ENCODE results near the gene AP1S3.
A peak's percentile ranks its signal among the peaks of the same experiment; 100 is the strongest.
"Not testable (repeated sequence)": the region's sequence is repeated elsewhere in the genome, so short reads cannot be mapped to it uniquely, and the experiment has no call there.

The AP1S3 gene

GRCh38 chr2:223837287-223838061 is at the start of gene AP1S3:
Gene AP1S3, minus strand, starts transcription at chr2:223837582. Its CDS starts 132 bp downstream, at chr2:223837450.
- DNase-seq (ENCODE audit: low read depth in 2 of 2): peak; percentile 27 to 45

GRCh38 chr2:223887127-223887526 is 49.7 kb upstream of the AP1S3 start:
- no peak for DNase-seq (ENCODE audit: low read depth in 2 of 2)

GRCh38 chr2:223886726-223887125 is 49.3 kb upstream of the AP1S3 start:
- DNase-seq (ENCODE audit: low read depth in 2 of 2): no peak

- no peak for DNase-seq (ENCODE audit: low read depth in 2 of 2)
Observed at GRCh38 chr2:223884399-223884798, 47.0 kb upstream of the AP1S3 start.

GRCh38 chr2:223882715-223883114 is 45.3 kb upstream of the AP1S3 start:
- DNase-seq (ENCODE audit: low read depth in 2 of 2): no peak

GRCh38 chr2:223880796-223881195 is 43.4 kb upstream of the AP1S3 start:
- no peak for DNase-seq (ENCODE audit: low read depth in 2 of 2)

GRCh38 chr2:223877721-223878410 is 40.5 kb upstream of the AP1S3 start:
- no peak for DNase-seq (ENCODE audit: low read depth in 2 of 2)

GRCh38 chr2:223873672-223874071 is 36.3 kb upstream of the AP1S3 start:
- DNase-seq (ENCODE audit: low read depth in 2 of 2): no peak

- not testable (repeated sequence) for DNase-seq (ENCODE audit: low read depth in 2 of 2)
Observed at GRCh38 chr2:223872772-223873171, 35.4 kb upstream of the AP1S3 start.

GRCh38 chr2:223871661-223872060 is 34.3 kb upstream of the AP1S3 start:
- not testable (repeated sequence) for DNase-seq (ENCODE audit: low read depth in 2 of 2)

- no peak for DNase-seq (ENCODE audit: low read depth in 2 of 2)
Observed at GRCh38 chr2:223870840-223871611, 33.6 kb upstream of the AP1S3 start.

- no peak for DNase-seq (ENCODE audit: low read depth in 2 of 2)
Observed at GRCh38 chr2:223868005-223868404, 30.6 kb upstream of the AP1S3 start.

- DNase-seq (ENCODE audit: low read depth in 2 of 2): no peak
Observed at GRCh38 chr2:223865907-223866508, 28.6 kb upstream of the AP1S3 start.

- no peak for DNase-seq (ENCODE audit: low read depth in 2 of 2)
Observed at GRCh38 chr2:223865124-223865523, 27.7 kb upstream of the AP1S3 start.

- no peak for DNase-seq (ENCODE audit: low read depth in 2 of 2)
Observed at GRCh38 chr2:223863491-223863890, 26.1 kb upstream of the AP1S3 start.

GRCh38 chr2:223860809-223861738 is 23.7 kb upstream of the AP1S3 start:
- no peak for DNase-seq (ENCODE audit: low read depth in 2 of 2)

- DNase-seq (ENCODE audit: low read depth in 2 of 2): no peak
Observed at GRCh38 chr2:223859070-223859469, 21.7 kb upstream of the AP1S3 start.

- no peak for DNase-seq (ENCODE audit: low read depth in 2 of 2)
Observed at GRCh38 chr2:223856584-223856983, 19.2 kb upstream of the AP1S3 start.

- DNase-seq (ENCODE audit: low read depth in 2 of 2): no peak
Observed at GRCh38 chr2:223856021-223856420, 18.6 kb upstream of the AP1S3 start.

GRCh38 chr2:223855426-223855825 is 18.0 kb upstream of the AP1S3 start:
- DNase-seq (ENCODE audit: low read depth in 2 of 2): no peak

GRCh38 chr2:223854741-223855140 is 17.4 kb upstream of the AP1S3 start:
- DNase-seq (ENCODE audit: low read depth in 2 of 2): no peak

Data from stimulated activated CD8-positive, alpha-beta memory T cell treated with anti-CD3 and anti-CD28 coated beads, Interleukin-7, amount 100 ng/mL, for 1 hour (primary cell).